HG03432 (cell line): ENCODE measurements around the gene PRSS27.

Experiments used
- ATAC-seq: cut with Tn5 transposase; IDR thresholded peaks from one replicate; pipeline ENCODE4 v1.9.1; 2021; ENCODE audit warnings: mild to moderate bottlenecking, moderate library complexity; ENCODE audit not compliant: unreplicated experiment

PRSS27 gene

GRCh38 chr16:2710021-2710710 is 9.9 kb downstream of the PRSS27 start:
- no peak for ATAC-seq

GRCh38 chr16:2709588-2709984 is 10.4 kb downstream of the PRSS27 start:
- no peak for ATAC-seq

GRCh38 chr16:2708955-2709587 is 11.0 kb downstream of the PRSS27 start:
- ATAC-seq, result no peak

- ATAC-seq, result no peak
Observed at GRCh38 chr16:2708290-2708639, 11.8 kb downstream of the PRSS27 start.

- no peak for ATAC-seq
Observed at GRCh38 chr16:2707368-2708289, 12.4 kb downstream of the PRSS27 start.

GRCh38 chr16:2706611-2707311 is 13.3 kb downstream of the PRSS27 start:
- ATAC-seq, result no peak

- ATAC-seq, result no peak
Observed at GRCh38 chr16:2706085-2706484, 13.9 kb downstream of the PRSS27 start.

- no peak for ATAC-seq
Observed at GRCh38 chr16:2705351-2705750, 14.7 kb downstream of the PRSS27 start.

GRCh38 chr16:2704983-2705275 is 15.1 kb downstream of the PRSS27 start:
- no peak for ATAC-seq

GRCh38 chr16:2704166-2704982 is 15.7 kb downstream of the PRSS27 start:
- ATAC-seq, result no peak

GRCh38 chr16:2702871-2703745 is 16.9 kb downstream of the PRSS27 start:
- ATAC-seq, result no peak

- no peak for ATAC-seq
Observed at GRCh38 chr16:2702438-2702825, 17.6 kb downstream of the PRSS27 start.

- ATAC-seq, result no peak
Observed at GRCh38 chr16:2701713-2702437, 18.1 kb downstream of the PRSS27 start.

GRCh38 chr16:2701272-2701671 is 18.8 kb downstream of the PRSS27 start:
- no peak for ATAC-seq

- ATAC-seq, result no peak
Observed at GRCh38 chr16:2700786-2701185, 19.2 kb downstream of the PRSS27 start.

GRCh38 chr16:2699791-2700600 is 20.0 kb downstream of the PRSS27 start:
- ATAC-seq, result no peak

- no peak for ATAC-seq
Observed at GRCh38 chr16:2698965-2699750, 20.9 kb downstream of the PRSS27 start.
